Activated CD8-positive, alpha-beta memory T cell treated with anti-CD3 and anti-CD28 coated beads, Interleukin-2, amount 10 ng/mL, durations not matched to agents 7 days and 5 days (primary cell): ENCODE results near the gene WNT5A. TPM values are rescaled to one million over a fixed set of nuclear protein-coding genes. Genes with fewer than 3 reads are reported as not detected.

ENCODE experiments used
- ATAC-seq: fragments of 150-1000 bp; cut with Tn5 transposase; one replicate; pipeline ENCODE4 v1.10.0; 2021; ENCODE audit warnings: moderate library complexity
- CTCF ChIA-PET: fragments of 350-600 bp; sonication (Branson Sonifier 250); formaldehyde crosslinking; loops from one replicate; lab custom pipeline; 2021; ENCODE audit warnings: antibody characterized with exemption; lab: Charles Lee
- DNase-seq: peaks from one replicate; pipeline ENCODE4 v3.0.0-alpha.2; 2020
- H3K27ac Mint-ChIP-seq: one replicate; pipeline ENCODE4 v1.8.0; 2021; ENCODE audit warnings: mild to moderate bottlenecking, mixed read lengths
- H3K27me3 Mint-ChIP-seq: one replicate; pipeline ENCODE4 v1.8.0; 2021; ENCODE audit warnings: mixed read lengths
- H3K36me3 Mint-ChIP-seq: one replicate; pipeline ENCODE4 v1.8.0; 2021; ENCODE audit warnings: mild to moderate bottlenecking, mixed read lengths
- H3K4me1 Mint-ChIP-seq: one replicate; pipeline ENCODE4 v1.8.0; 2021; ENCODE audit warnings: mixed read lengths
- H3K4me3 Mint-ChIP-seq: one replicate; pipeline ENCODE4 v1.8.0; 2021; ENCODE audit warnings: mild to moderate bottlenecking, moderate library complexity, mixed read lengths
- H3K9me3 Mint-ChIP-seq: one replicate; pipeline ENCODE4 v1.8.0; 2022; ENCODE audit warnings: low read depth, mixed read lengths
- total RNA-seq, 2 experiments: library from RNA; stranded (reverse); gene quantifications; one replicate each; pipeline ENCODE4 v1.2.3, GENCODE V29; 2021

Gene WNT5A
- total RNA-seq: under 1 TPM in 1 of 2 experiments, not detected in 1; 0.16 TPM

- Mint-ChIP-seq H3K27ac (peak within 1 kb of the TSS; percentile 56), H3K4me3 (peak within 1 kb of the TSS; percentile 59), H3K36me3 (no peaks in the 10 kb centered on the region), H3K4me1 (peaks cover 14% of the 10 kb centered on the region), H3K9me3 (no peaks in the 10 kb centered on the region), H3K27me3 (peaks cover 80% of the 10 kb centered on the region)
- CTCF ChIA-PET: interaction anchor here (0.7 kb wide), 1 partner anchor 876 kb away, joined by 3 read pairs; no protein-coding TSS in a partner anchor
- DNase-seq (no peak), ATAC-seq (no peak)
Measured at GRCh38 chr3:55486857-55487380, at the start of gene WNT5A. TSS of gene WNT5A (minus strand) at chr3:55487306. CDS start at chr3:55486985, 321 bp downstream.

DNA sequence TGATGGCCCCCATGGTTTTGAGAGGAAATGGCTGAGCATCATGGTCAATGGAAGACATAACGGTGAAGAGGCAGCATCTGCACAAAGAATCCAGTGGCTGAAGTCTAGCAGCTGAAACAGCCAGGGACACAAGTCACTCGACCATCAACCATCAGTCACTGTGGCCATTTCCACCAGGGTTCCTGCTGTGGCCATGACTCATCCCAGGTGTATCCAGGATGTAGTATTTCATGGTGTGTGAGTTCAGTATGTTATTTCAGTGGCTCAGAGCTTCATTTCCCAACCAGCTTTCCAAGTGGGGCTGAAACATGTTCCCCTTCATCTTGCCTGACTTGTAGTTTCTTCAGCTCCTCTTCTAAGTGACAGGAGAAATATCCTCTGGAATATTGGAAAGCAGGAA, 47.8 kb upstream of the WNT5A start:
- Mint-ChIP-seq H3K27me3 (no peaks in the 10 kb centered on the region), H3K27ac (no peak overlapping the region), H3K4me3 (no peak overlapping the region), H3K9me3 (no peaks in the 10 kb centered on the region), H3K4me1 (no peaks in the 10 kb centered on the region), H3K36me3 (no peaks in the 10 kb centered on the region)
- CTCF ChIA-PET: interaction anchor here (0.9 kb wide), 1 partner anchor 31 kb away, joined by 3 read pairs; no protein-coding TSS in a partner anchor
- no peak for DNase-seq
- no peak for ATAC-seq

DNA sequence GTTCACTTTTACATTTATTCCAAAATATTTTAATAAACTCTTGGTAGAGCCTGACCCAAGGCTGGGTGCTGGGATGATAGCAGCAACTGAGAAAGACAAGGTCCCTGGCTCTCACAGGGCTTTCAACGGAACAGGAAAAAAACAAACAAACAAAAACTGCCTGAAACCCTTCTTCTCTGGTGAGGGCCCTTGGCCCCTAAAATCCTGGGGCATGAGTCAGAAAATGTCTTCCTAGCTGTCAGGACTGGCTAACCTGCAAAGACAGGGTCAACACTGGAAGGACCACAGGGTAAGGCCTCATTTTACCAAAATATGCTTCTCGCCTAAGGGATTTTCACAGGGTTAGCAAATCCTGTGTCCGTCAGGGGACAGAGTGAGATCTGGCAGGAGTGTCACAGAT, 45.7 kb upstream of the WNT5A start:
- DNase-seq: no peak
- Mint-ChIP-seq H3K4me1 (no peaks in the 10 kb centered on the region), H3K4me3 (no peak overlapping the region), H3K9me3 (no peaks in the 10 kb centered on the region), H3K27ac (no peak overlapping the region), H3K36me3 (no peaks in the 10 kb centered on the region), H3K27me3 (no peaks in the 10 kb centered on the region)
- CTCF ChIA-PET: no interaction called here
- no peak for ATAC-seq

DNA sequence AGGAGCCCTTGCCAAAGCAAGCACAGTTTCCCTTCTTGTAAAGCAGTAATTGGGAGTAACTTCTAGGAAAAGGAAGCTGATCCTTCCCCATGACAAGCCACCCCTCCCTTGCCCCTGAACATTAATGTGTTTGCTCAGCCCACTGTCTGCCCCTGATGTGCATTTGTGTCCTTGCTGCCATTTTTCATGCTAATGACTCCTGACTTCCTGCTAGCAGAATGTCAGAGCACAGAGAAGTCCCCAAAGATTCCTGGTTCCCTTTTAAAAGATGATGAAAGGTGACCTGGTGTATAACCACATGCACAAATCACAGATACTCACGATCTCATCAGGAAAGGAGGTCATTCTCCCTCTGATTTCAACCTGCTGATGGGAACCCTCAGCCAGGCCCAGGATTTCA, 44.2 kb upstream of the WNT5A start:
- Mint-ChIP-seq H3K4me1 (no peaks in the 10 kb centered on the region), H3K36me3 (no peaks in the 10 kb centered on the region), H3K27ac (no peak overlapping the region), H3K9me3 (no peaks in the 10 kb centered on the region), H3K4me3 (no peak overlapping the region), H3K27me3 (no peaks in the 10 kb centered on the region)
- no peak for ATAC-seq
- CTCF ChIA-PET: no interaction called here
- DNase-seq: no peak

DNA sequence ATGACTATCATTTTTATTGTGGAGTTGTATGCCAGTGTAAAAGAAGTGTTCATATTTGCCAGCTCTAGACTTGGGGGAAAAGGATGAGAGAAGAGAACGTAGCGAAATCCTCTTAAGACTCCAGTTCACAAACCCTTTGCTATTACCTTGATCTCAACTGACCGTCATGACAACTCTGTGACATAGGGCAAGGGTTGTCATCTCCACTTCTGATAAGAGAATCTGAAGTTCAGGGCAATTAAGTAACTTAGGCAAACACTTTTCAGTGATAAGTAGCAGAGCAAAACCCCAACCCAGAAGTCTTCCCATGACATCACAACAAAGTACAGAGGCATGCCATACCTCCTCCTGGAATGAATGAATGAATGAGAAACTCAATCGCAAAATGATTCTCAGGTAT, 40.3 kb upstream of the WNT5A start:
- Mint-ChIP-seq H3K9me3 (no peaks in the 10 kb centered on the region), H3K27me3 (no peaks in the 10 kb centered on the region), H3K4me1 (no peaks in the 10 kb centered on the region), H3K36me3 (no peaks in the 10 kb centered on the region), H3K27ac (no peak overlapping the region), H3K4me3 (no peak overlapping the region)
- ATAC-seq (no peak), DNase-seq (no peak)
- CTCF ChIA-PET: no interaction called here

DNA sequence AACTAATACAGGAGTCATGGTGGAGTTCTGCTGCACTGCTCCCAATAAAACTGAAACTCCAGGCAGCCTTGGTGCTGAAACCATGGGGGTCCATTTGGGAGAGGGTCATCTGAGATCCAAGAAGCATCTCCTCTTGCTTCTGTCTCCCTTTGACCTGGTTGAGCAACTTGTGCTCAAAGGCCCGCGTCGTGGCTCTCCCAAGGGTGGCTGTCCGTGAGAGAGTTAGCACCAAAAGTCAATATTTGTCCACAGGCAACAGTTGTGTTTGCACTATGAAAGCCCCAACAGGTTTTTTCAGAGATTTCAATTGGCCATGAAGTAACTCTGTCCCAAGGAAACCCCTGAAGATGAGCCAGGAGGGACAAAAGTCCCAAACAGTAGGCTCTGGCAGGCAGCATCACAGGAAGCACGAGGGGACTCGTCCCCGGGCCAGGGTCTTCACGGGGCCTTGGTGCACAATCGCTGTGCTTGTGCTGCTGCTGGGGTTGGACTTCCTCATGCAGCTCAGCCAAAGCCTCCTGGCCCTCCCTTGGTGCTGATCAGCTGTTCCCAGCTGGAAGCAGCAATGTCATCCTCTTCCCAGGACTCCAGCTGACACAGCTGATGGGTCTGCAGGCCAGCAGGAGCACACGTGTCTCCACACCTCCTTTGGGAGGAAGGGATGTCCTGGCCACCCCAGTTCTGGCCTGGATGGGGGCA, 39.4 kb upstream of the WNT5A start:
- Mint-ChIP-seq H3K27ac (no peak overlapping the region), H3K9me3 (no peaks in the 10 kb centered on the region), H3K27me3 (no peaks in the 10 kb centered on the region), H3K4me1 (no peaks in the 10 kb centered on the region), H3K36me3 (no peaks in the 10 kb centered on the region), H3K4me3 (no peak overlapping the region)
- CTCF ChIA-PET: no interaction called here
- DNase-seq: no peak
- ATAC-seq: no peak

DNA sequence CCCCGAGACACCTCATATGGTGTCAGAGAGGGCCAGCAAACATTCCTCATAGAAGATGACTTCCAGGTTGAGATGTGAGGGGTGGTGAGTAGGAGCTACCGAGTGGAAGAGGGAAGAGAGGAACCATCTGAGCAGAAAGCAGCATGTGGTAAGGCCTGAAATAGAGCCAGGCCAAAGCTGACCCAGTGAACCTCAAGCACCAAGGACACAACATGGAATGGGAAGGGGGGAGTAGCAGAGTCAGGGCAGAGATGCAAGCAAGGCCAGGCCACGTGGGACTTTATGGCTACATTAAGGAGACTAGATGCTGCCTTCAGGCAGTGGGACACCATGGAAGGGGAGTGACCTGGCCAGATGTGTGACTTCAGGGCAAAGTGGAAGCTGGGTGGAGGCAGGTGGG, 38.3 kb upstream of the WNT5A start:
- ATAC-seq (no peak), DNase-seq (no peak)
- CTCF ChIA-PET: no interaction called here
- Mint-ChIP-seq H3K4me3 (no peak overlapping the region), H3K9me3 (no peaks in the 10 kb centered on the region), H3K4me1 (no peaks in the 10 kb centered on the region), H3K27me3 (no peaks in the 10 kb centered on the region), H3K27ac (no peak overlapping the region), H3K36me3 (no peaks in the 10 kb centered on the region)

DNA sequence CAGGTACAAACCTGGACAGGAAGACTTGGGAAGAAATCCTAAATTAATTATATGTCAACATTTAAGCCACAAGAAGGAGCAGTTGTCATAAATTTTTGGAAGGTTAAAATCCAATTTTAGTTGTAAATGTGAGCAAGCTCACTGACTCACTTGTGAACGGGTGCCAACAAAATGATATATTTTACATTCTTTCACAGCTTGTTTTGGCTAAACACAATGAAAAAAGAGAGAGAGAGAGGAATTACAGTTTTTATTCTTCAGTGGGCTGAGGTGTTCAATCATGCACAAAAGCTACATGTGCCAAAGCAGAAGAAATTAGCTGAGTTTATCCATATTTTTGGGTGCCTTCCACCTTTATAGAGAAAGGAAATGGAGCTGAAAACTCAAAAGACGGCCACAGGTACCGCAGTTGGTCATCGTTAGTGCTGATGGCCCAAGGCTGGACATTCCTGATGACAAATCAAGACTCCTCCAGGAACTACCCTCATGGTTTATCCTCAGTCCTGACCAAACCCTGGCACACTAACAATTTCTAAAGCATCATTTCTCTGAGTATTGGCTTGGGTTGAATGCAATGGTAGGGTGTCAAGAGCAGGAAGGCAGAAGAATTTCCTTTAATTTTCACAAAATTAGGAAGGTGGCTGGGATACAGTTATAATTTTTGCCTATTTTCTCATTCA, 37.6 kb upstream of the WNT5A start:
- CTCF ChIA-PET: interaction anchor here (0.7 kb wide), 1 partner anchor 11 kb away, joined by 3 read pairs; no protein-coding TSS in a partner anchor
- H3K9me3 Mint-ChIP-seq: no peaks in the 10 kb centered on the region
- H3K27me3 Mint-ChIP-seq: no peaks in the 10 kb centered on the region
- H3K4me3 Mint-ChIP-seq: no peak overlapping the region
- H3K4me1 Mint-ChIP-seq: no peaks in the 10 kb centered on the region
- no peak overlapping the region for H3K27ac Mint-ChIP-seq
- ATAC-seq: no peak
- no peak for DNase-seq
- no peaks in the 10 kb centered on the region for H3K36me3 Mint-ChIP-seq

DNA sequence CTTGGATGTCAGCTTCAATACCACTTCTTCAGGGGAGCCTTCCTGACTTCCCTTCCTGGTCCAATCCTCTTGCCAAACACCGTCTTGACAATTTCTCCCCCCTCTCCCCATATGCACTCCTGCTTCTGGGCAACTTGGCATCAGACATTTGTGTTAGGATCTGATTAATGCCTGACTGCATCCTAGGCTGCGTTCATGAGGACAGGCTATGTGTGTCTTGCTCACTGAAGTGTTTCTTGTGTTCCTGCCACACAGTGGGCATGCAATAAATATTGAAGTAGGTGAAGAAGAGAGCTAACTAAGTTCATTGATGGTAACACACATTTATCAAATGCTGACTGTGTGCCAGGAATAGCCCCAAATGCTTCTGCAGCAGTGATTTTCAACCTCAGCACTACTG, 36.4 kb upstream of the WNT5A start:
- Mint-ChIP-seq H3K27me3 (no peaks in the 10 kb centered on the region), H3K36me3 (no peaks in the 10 kb centered on the region), H3K9me3 (no peaks in the 10 kb centered on the region), H3K27ac (no peak overlapping the region), H3K4me3 (no peak overlapping the region), H3K4me1 (no peaks in the 10 kb centered on the region)
- no peak for DNase-seq
- CTCF ChIA-PET: no interaction called here
- no peak for ATAC-seq

DNA sequence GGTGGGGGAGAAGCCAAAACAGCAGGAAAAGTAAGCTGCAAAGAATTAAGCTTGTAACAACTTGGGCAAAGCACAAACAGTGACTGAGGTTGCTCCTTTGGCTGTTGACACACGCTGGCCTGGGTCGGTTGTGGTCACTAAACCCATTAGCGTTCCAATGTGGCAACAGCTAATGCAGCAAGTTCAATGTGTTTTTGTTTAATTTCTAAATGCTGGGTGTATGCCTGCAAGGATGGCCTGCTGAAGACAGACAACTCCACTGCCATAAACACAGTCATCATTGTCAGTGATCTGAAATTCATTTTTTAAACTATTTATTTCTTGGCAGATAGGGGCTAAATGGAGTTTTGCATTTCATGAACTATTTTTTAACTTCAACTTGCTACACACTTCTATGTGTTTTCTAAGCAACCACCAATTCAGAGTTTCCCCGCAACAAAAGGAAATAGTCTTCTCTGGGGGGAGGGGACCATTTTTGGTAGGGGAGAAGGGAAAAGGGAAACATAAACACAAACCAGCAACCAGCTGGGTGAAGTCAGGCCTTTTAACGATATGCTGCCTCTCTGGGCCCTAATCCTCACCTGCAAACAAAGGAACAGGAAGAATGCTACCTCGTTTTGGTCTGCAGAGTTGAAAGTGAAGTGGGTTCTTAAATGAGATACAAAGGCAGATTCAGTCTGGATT, 34.8 kb upstream of the WNT5A start:
- no peak for ATAC-seq
- DNase-seq: no peak
- no peaks in the 10 kb centered on the region for H3K36me3 Mint-ChIP-seq
- no peak overlapping the region for H3K27ac Mint-ChIP-seq
- no peaks in the 10 kb centered on the region for H3K4me1 Mint-ChIP-seq
- no peak overlapping the region for H3K4me3 Mint-ChIP-seq
- no peaks in the 10 kb centered on the region for H3K9me3 Mint-ChIP-seq
- CTCF ChIA-PET: no interaction called here
- H3K27me3 Mint-ChIP-seq: no peaks in the 10 kb centered on the region

- Mint-ChIP-seq H3K9me3 (no peaks in the 10 kb centered on the region), H3K36me3 (no peaks in the 10 kb centered on the region), H3K27me3 (no peaks in the 10 kb centered on the region), H3K4me1 (no peaks in the 10 kb centered on the region), H3K27ac (no peak overlapping the region), H3K4me3 (no peak overlapping the region)
- CTCF ChIA-PET: no interaction called here
- ATAC-seq (no peak), DNase-seq (no peak)
Measured at GRCh38 chr3:55521064-55521737, 34.1 kb upstream of the WNT5A start.

DNA sequence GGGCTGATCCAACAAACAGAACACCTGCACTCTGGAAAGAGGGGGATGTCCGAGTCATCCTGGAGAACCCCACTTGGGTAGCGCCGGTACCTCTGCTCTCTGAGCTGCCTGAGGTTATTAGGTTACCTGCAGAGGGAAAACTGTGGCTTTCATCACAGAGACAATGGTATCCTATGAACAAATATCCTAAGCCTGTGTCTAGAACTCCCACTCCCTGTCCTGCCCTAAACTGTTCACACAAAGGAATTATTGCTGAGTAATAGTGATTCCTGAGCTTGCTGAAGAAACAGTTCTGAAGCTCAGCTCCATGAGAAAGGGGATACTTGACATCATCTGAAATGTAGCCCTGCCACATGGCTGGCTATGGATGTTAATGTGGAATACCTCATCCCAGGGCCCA, 31.9 kb upstream of the WNT5A start:
- DNase-seq (no peak), ATAC-seq (no peak)
- no peaks in the 10 kb centered on the region for H3K4me1 Mint-ChIP-seq
- H3K4me3 Mint-ChIP-seq: no peak overlapping the region
- H3K27me3 Mint-ChIP-seq: no peaks in the 10 kb centered on the region
- H3K9me3 Mint-ChIP-seq: no peaks in the 10 kb centered on the region
- no peak overlapping the region for H3K27ac Mint-ChIP-seq
- CTCF ChIA-PET: no interaction called here
- H3K36me3 Mint-ChIP-seq: no peaks in the 10 kb centered on the region

GRCh38 chr3:55518451-55518850, 31.3 kb upstream of the WNT5A start:
- Mint-ChIP-seq H3K9me3 (no peaks in the 10 kb centered on the region), H3K27me3 (no peaks in the 10 kb centered on the region), H3K4me1 (no peaks in the 10 kb centered on the region)

More at GRCh38 chr3:55518451-55518850, 31.3 kb upstream of the WNT5A start:
- DNase-seq: no peak
- no peaks in the 10 kb centered on the region for H3K36me3 Mint-ChIP-seq
- CTCF ChIA-PET: no interaction called here
- no peak overlapping the region for H3K27ac Mint-ChIP-seq
- H3K4me3 Mint-ChIP-seq: no peak overlapping the region
- ATAC-seq: no peak
